ENCODE data around the gene GID4. TPM values are rescaled to one million over a fixed set of nuclear protein-coding genes. Genes with fewer than 3 reads are reported as not detected.

Gene GID4
- total and polyA plus RNA-seq, 2 of the 4 experiments (the other 2 are of a cell fraction): 3.9 to 5.6 TPM

DNA sequence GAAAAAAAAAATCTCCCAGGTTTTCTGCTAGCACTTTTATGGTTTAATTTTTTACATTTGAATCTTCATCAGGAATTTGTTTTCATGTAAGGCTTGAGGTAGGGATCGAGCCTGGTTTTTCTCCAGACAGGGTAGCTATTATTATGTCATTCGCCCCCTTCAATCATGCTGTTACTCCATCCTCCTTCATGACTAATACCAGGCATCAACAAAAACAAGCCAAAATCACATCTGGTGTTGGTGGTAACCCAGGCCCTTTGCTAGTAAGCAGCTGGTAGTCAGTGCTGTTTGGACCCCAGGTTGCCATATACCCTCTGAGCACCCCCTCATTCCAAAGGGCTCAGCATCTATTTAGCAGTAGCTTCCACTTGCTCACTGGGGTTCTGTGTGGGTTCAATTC lies 37.0 kb upstream of the GID4 start:
- Histone ChIP-seq H4K8ac (ENCODE audit: low read depth in 2 of 2, low read length in 2 of 2) (no peak overlapping the region), H3K4me2 (ENCODE audit: low read depth, low read length) (no peak overlapping the region), H3K4me3 (ENCODE audit: insufficient read depth, low read depth, low read length) (no peak overlapping the region), H2BK20ac (ENCODE audit: low read depth, low read length) (no peak overlapping the region), H4K20me1 (ENCODE audit: insufficient read depth, low read length) (no peaks in the 10 kb centered on the region), H3K14ac (replicated peaks; ENCODE audit: low read depth, low read length) (no peak overlapping the region), H2AK9ac (replicated peaks; ENCODE audit: low read depth, low read length, poor library complexity) (no peak overlapping the region), H3K79me1 (ENCODE audit: low read depth in 1 of 2, low read length in 2 of 2) (no peaks in the 10 kb centered on the region), H3K4me1 (ENCODE audit: control insufficient read depth, insufficient read depth, low read length) (peaks cover 2% of the 10 kb centered on the region; the same call in 1 of the 2 replicates), H3K56ac (ENCODE audit: extremely low read depth, insufficient read depth, low read length) (no peak overlapping the region), H3K4ac (ENCODE audit: low read depth, low read length) (no peak overlapping the region), H3K18ac (ENCODE audit: low read depth, low read length) (no peak overlapping the region), H2AK5ac (ENCODE audit: low read depth, low read length) (no peak overlapping the region), H2BK15ac (ENCODE audit: low read depth, low read length) (no peak overlapping the region), H3K36me3 (ENCODE audit: control insufficient read depth, insufficient read depth, low read length) (no peaks in the 10 kb centered on the region; the same call in 1 of the 2 replicates), H4K91ac (ENCODE audit: insufficient read depth, low read depth, low read length) (no peak overlapping the region), H3K27ac (ENCODE audit: insufficient read depth, low read length) (no peak overlapping the region), H3K27me3 (ENCODE audit: control insufficient read depth, insufficient read depth, low read length) (no peaks in the 10 kb centered on the region), H3K9ac (ENCODE audit: low read depth, low read length) (no peak overlapping the region), H3K9me1 (ENCODE audit: insufficient read depth, low read length) (peaks cover 16% of the 10 kb centered on the region; the same call in 1 of the 2 replicates), H2BK120ac (ENCODE audit: low read depth, low read length) (no peak overlapping the region), H2AFZ (replicated peaks; ENCODE audit: low read length, poor library complexity) (no peak overlapping the region), H2BK5ac (ENCODE audit: low read depth, low read length, poor library complexity, severe bottlenecking) (no peak overlapping the region), H4K5ac (ENCODE audit: low read depth, low read length) (no peak overlapping the region), H3K9me3 (ENCODE audit: control insufficient read depth, insufficient read depth, low read length) (no peaks in the 10 kb centered on the region), H3K23ac (ENCODE audit: low read depth, low read length) (no peak overlapping the region)
- ChIA-PET CTCF (no interaction called here), POLR2A (ENCODE audit: unreplicated experiment) (no interaction called here)
- no TSS peak for BruUV-seq (replicated peaks)
- DNase-seq: peak; percentile 28
- TF ChIP-seq NFE2L2 (IDR thresholded peaks at IDR 0.05; ENCODE audit: low read depth, low read length) (no peak), RAD21 (IDR thresholded peaks at IDR 0.05; ENCODE audit: low read length) (no peak), RFX5 (IDR thresholded peaks at IDR 0.05; ENCODE audit: low read depth, low read length) (no peak), FOS (IDR thresholded peaks at IDR 0.05; ENCODE audit: low read depth, low read length) (no peak)
- TF ChIP-seq, protein P1, sequence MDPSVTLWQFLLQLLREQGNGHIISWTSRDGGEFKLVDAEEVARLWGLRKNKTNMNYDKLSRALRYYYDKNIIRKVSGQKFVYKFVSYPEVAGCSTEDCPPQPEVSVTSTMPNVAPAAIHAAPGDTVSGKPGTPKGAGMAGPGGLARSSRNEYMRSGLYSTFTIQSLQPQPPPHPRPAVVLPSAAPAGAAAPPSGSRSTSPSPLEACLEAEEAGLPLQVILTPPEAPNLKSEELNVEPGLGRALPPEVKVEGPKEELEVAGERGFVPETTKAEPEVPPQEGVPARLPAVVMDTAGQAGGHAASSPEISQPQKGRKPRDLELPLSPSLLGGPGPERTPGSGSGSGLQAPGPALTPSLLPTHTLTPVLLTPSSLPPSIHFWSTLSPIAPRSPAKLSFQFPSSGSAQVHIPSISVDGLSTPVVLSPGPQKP (IDR thresholded peaks at IDR 0.05; ENCODE audit: borderline replicate concordance, low read depth, low read length): no peak
- TF ChIP-seq, protein P2, sequence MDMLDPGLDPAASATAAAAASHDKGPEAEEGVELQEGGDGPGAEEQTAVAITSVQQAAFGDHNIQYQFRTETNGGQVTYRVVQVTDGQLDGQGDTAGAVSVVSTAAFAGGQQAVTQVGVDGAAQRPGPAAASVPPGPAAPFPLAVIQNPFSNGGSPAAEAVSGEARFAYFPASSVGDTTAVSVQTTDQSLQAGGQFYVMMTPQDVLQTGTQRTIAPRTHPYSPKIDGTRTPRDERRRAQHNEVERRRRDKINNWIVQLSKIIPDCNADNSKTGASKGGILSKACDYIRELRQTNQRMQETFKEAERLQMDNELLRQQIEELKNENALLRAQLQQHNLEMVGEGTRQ (IDR thresholded peaks at IDR 0.05; ENCODE audit: low read depth, low read length): no peak
- TF ChIP-seq, protein P3, sequence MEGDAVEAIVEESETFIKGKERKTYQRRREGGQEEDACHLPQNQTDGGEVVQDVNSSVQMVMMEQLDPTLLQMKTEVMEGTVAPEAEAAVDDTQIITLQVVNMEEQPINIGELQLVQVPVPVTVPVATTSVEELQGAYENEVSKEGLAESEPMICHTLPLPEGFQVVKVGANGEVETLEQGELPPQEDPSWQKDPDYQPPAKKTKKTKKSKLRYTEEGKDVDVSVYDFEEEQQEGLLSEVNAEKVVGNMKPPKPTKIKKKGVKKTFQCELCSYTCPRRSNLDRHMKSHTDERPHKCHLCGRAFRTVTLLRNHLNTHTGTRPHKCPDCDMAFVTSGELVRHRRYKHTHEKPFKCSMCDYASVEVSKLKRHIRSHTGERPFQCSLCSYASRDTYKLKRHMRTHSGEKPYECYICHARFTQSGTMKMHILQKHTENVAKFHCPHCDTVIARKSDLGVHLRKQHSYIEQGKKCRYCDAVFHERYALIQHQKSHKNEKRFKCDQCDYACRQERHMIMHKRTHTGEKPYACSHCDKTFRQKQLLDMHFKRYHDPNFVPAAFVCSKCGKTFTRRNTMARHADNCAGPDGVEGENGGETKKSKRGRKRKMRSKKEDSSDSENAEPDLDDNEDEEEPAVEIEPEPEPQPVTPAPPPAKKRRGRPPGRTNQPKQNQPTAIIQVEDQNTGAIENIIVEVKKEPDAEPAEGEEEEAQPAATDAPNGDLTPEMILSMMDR (conservative IDR thresholded peaks at IDR 0.05; ENCODE audit: low read depth, low read length): no peak
- intact Hi-C loops (cut with micrococcal nuclease) (no loop called here), dilution Hi-C loops (cut with HindIII; ENCODE audit: low sequenced_read_pairs, unreplicated experiment) (no loop called here), in situ Hi-C loops (cut with MboI; ENCODE audit: low sequenced_read_pairs) (no loop called here)
- no peak for ATAC-seq (ENCODE audit: low read depth)
- WGBS, 2 experiments (ENCODE audit: extremely low coverage in 2 of 2, insufficient read length in 1 of 2): no CpG with 5 or more reads among the region's 2 CpGs

All from IMR-90 (cell line).